Measurements from ENCODE around the gene MMP23B. TPM values are rescaled to one million over a fixed set of nuclear protein-coding genes. Genes with fewer than 3 reads are reported as not detected.

MMP23B gene
- total RNA-seq, 3 donors from 2014 or later: 7.2 to 8.7 (median 7.4) TPM

- Histone ChIP-seq H3K4me3 (no peak overlapping the region), H3K36me3 (ENCODE audit: low read depth) (no peaks in the 10 kb centered on the region), H3K4me1 (ENCODE audit: low read depth) (peaks cover 6% of the 10 kb centered on the region), H3K9me3 (no peaks in the 10 kb centered on the region)
- DNase-seq (peak in 2 of 3 donors; percentile 24 to 53), ATAC-seq (peak; percentile 7)
- TF ChIP-seq, protein P1, sequence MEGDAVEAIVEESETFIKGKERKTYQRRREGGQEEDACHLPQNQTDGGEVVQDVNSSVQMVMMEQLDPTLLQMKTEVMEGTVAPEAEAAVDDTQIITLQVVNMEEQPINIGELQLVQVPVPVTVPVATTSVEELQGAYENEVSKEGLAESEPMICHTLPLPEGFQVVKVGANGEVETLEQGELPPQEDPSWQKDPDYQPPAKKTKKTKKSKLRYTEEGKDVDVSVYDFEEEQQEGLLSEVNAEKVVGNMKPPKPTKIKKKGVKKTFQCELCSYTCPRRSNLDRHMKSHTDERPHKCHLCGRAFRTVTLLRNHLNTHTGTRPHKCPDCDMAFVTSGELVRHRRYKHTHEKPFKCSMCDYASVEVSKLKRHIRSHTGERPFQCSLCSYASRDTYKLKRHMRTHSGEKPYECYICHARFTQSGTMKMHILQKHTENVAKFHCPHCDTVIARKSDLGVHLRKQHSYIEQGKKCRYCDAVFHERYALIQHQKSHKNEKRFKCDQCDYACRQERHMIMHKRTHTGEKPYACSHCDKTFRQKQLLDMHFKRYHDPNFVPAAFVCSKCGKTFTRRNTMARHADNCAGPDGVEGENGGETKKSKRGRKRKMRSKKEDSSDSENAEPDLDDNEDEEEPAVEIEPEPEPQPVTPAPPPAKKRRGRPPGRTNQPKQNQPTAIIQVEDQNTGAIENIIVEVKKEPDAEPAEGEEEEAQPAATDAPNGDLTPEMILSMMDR (IDR thresholded peaks at IDR 0.05): no peak
- intact Hi-C loops (cut with DNase I, micrococcal nuclease): no loop called here
These were observed 33.2 kb downstream of the MMP23B start for GRCh38 chr1:1664941-1665814.

DNA sequence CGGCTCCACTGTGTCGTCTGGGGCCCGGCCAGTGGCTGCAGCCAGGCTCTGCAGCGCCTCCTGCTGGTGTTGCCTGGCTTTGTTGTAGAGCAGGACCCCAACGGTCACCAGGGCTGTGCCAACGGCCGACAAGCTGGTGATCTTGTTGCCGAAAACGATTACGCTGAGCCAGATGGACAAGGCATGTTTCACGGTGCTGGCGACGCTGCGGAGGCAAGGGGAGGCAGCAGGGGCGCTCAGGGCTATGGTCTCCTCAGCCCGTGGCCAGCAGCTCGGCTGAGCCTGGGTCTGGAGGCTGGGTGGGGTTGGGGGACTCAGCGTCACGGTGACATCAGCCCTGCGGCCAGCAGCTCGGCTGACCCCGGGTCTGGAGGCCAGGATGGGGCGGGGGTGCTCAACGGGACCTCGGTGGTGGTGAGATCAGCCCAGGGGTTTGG is 33.9 kb downstream of the MMP23B start:
- ATAC-seq (peak; percentile 52), DNase-seq (peak in 2 of 3 donors; percentile 52 to 53)
- no peak overlapping the region for H3K4me3 ChIP-seq
- H3K4me1 ChIP-seq (ENCODE audit: low read depth): peaks cover 6% of the 10 kb centered on the region
- H3K36me3 ChIP-seq (ENCODE audit: low read depth): no peaks in the 10 kb centered on the region
- TF ChIP-seq, protein P1 (IDR thresholded peaks at IDR 0.05): peak; percentile 15
- intact Hi-C loops (cut with DNase I, micrococcal nuclease): no loop called here
- H3K9me3 ChIP-seq: no peaks in the 10 kb centered on the region

- DNase-seq: peak in 2 of 3 donors; percentile 22 to 44
- Histone ChIP-seq H3K4me1 (ENCODE audit: low read depth) (peaks cover 6% of the 10 kb centered on the region), H3K36me3 (ENCODE audit: low read depth) (no peaks in the 10 kb centered on the region), H3K9me3 (no peaks in the 10 kb centered on the region), H3K4me3 (no peak overlapping the region)
- intact Hi-C loops (cut with DNase I, micrococcal nuclease): no loop called here
- TF ChIP-seq, protein P1 (IDR thresholded peaks at IDR 0.05): no peak
- ATAC-seq: no peak
These were observed 34.6 kb downstream of the MMP23B start for GRCh38 chr1:1666526-1666925.

DNA sequence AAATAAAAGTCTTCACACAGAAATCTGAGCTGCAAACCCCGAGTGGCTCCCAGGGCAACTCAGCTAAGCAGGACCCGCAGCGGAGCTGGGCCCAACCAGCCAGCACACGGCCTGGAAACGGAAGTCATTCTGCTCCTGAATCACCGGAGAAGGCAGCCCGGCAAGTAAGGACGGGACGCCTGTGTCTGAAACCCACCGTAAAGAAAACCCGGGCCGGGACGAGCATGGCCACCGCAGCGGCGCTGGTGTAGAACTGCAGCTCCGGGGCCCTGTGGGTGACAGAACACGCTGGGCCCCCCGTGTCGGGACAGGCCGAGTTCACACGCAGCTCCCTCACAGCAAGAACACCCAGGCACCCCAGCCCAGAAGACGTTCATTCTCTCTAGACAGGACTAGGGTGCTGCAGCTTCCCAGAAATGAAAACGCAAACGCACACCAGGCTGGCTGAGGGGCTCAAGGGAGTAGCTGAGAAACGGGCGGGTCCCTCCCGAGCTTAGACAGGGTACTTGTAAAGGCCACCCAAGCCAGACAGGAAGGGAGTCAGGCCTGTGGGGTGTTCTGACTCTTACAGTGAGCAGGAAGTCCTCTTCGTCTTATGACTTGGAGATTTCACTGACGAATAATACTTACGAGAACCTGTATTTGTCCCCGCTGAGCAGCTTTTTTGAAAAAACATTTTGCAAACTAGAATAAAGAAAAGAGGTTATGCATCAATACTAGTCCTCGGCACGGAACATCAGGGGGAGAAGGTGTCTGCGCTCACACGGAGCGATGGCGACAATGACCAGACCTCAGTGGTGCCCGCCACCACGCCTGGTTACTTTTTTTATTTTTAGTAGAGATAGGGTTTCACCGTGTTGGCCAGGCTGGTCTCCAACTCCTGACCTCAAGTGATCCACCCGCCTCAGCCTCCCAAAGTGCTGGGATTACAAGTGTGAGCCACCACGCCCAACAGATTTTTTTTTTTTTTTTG is 37.8 kb downstream of the MMP23B start:
- no peaks in the 10 kb centered on the region for H3K4me1 ChIP-seq (ENCODE audit: low read depth)
- ATAC-seq (no peak), DNase-seq (peak in 2 of 3 donors; percentile 18 to 41)
- no peaks in the 10 kb centered on the region for H3K9me3 ChIP-seq
- no peak overlapping the region for H3K4me3 ChIP-seq
- intact Hi-C loops (cut with DNase I, micrococcal nuclease): no loop called here
- H3K36me3 ChIP-seq (ENCODE audit: low read depth): no peaks in the 10 kb centered on the region
- TF ChIP-seq, protein P1 (IDR thresholded peaks at IDR 0.05): no peak

DNA sequence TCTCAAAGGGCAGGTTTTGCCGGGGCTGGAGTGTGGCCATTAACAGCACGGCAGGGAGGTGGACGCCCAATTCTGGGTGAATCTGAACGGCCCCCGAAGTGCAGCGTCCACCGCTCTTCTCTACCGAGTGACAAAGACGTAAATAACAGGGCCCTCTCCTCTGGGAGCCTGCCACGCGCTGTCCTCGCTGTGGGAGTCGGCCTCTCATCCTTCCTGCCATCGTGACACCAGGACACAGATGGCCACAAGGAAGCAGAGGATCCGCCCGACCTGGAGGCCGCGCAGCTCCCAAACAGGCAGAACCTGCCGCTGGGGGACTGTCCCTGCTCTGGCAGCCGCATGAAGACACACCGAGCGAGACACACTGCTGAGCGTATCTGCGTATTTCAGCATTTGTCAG is 38.9 kb downstream of the MMP23B start:
- H3K4me3 ChIP-seq: no peak overlapping the region
- DNase-seq: peak in 2 of 3 donors; percentile 19 to 39

More for the DNA sequence above, 38.9 kb downstream of the MMP23B start:
- no peak for ATAC-seq
- intact Hi-C loops (cut with DNase I, micrococcal nuclease): no loop called here
- Histone ChIP-seq H3K4me1 (ENCODE audit: low read depth) (no peaks in the 10 kb centered on the region), H3K9me3 (no peaks in the 10 kb centered on the region), H3K36me3 (ENCODE audit: low read depth) (no peaks in the 10 kb centered on the region)
- TF ChIP-seq, protein P1 (IDR thresholded peaks at IDR 0.05): no peak
